PFSK-1 (cell line): ENCODE data around the gene C10orf62.

Experiments
- FOXP2 ChIP-seq: optimal IDR thresholded peaks from 2 replicates; pipeline ENCODE3; 2011; ENCODE audit warnings: borderline replicate concordance, control low read depth, inconsistent platforms; ENCODE audit not compliant: insufficient read depth; ENCODE audit errors: extremely low read length, extremely low read depth
- POLR2AphosphoS5 ChIP-seq: IDR thresholded peaks from 2 replicates; pipeline ENCODE4 v1.6.1; 2012; ENCODE audit warnings: low read depth, mild to moderate bottlenecking, control low read depth, low read length, moderate library complexity
- SIN3A ChIP-seq: IDR thresholded peaks from 2 replicates; pipeline ENCODE4 v1.6.1; 2012; ENCODE audit warnings: mild to moderate bottlenecking, low read length, moderate library complexity, borderline replicate concordance; ENCODE audit not compliant: insufficient read depth
- TAF1 ChIP-seq: IDR thresholded peaks from 2 replicates; pipeline ENCODE4 v1.6.1; 2012; ENCODE audit warnings: low read length, control low read depth, borderline replicate concordance; ENCODE audit not compliant: insufficient read depth
- TF ChIP-seq, protein P1 (sequence below), 2 experiments: IDR thresholded peaks; 2 replicates each; pipeline versions ENCODE4 v1.6.1 to v1.8.0; 2011 to 2012; ENCODE audit warnings: low read depth in 2 of 2, low read length in 2 of 2, control low read depth in 1 of 2, inconsistent platforms in 1 of 2, mild to moderate bottlenecking in 1 of 2, moderate library complexity in 1 of 2; ENCODE audit not compliant: insufficient read depth in 1 of 2

C10orf62 gene

DNA sequence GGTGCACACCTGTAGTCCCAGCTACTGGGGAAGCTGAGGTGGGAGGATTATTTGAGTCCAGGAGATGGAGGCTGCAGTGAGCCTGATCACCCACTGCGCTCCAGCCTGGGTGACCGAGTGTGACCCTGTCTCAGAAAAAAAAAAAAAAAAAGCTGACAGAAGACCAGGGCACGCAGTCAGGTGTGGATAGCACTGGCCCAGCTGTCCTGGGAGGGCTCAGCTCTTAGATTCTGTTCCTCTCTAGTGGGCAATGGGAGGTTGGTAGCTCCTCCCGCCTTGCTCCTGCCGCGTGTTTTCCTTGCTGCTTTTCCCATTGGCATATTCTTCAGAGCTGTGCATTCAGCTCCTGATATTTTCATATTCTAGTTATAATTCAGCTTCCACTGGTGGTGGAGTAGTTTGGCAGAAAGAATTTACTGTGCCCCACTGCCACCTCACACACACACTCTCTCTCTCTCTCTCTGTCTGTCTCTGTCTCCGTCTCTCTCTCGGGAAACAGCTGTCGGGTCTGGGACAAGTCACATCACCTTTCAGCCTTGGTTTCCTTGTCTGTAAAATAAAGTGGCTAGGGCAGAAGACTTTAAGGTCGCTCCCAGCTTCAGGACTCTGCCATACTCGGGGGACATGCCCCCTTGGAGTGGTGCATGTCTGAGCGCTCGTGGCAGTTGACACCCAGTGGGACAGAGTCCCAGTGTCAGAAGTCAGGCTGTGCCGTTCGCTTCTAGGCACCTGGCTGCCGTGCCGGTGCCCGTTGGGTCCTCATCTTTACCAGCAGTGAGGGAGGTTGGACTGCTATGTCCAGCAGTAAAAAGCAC lies 42.9 kb upstream of the C10orf62 start:
- TF ChIP-seq SIN3A (no peak), TAF1 (no peak), POLR2AphosphoS5 (no peak), FOXP2 (no peak)
- TF ChIP-seq, protein P1, sequence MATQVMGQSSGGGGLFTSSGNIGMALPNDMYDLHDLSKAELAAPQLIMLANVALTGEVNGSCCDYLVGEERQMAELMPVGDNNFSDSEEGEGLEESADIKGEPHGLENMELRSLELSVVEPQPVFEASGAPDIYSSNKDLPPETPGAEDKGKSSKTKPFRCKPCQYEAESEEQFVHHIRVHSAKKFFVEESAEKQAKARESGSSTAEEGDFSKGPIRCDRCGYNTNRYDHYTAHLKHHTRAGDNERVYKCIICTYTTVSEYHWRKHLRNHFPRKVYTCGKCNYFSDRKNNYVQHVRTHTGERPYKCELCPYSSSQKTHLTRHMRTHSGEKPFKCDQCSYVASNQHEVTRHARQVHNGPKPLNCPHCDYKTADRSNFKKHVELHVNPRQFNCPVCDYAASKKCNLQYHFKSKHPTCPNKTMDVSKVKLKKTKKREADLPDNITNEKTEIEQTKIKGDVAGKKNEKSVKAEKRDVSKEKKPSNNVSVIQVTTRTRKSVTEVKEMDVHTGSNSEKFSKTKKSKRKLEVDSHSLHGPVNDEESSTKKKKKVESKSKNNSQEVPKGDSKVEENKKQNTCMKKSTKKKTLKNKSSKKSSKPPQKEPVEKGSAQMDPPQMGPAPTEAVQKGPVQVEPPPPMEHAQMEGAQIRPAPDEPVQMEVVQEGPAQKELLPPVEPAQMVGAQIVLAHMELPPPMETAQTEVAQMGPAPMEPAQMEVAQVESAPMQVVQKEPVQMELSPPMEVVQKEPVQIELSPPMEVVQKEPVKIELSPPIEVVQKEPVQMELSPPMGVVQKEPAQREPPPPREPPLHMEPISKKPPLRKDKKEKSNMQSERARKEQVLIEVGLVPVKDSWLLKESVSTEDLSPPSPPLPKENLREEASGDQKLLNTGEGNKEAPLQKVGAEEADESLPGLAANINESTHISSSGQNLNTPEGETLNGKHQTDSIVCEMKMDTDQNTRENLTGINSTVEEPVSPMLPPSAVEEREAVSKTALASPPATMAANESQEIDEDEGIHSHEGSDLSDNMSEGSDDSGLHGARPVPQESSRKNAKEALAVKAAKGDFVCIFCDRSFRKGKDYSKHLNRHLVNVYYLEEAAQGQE (IDR thresholded peaks at IDR 0.05; ENCODE audit: insufficient read depth in 1 of 2, low read depth in 2 of 2, low read length in 2 of 2): no peak

- TF ChIP-seq POLR2AphosphoS5 (no peak), SIN3A (no peak), TAF1 (no peak), FOXP2 (no peak)
- TF ChIP-seq, protein P1 (IDR thresholded peaks at IDR 0.05; ENCODE audit: insufficient read depth in 1 of 2, low read depth in 2 of 2, low read length in 2 of 2): no peak
These were observed 42.3 kb upstream of the C10orf62 start for GRCh38 chr10:97547271-97547600.

GRCh38 chr10:97547962-97548361 lies 41.6 kb upstream of the C10orf62 start:
- TF ChIP-seq, protein P1 (IDR thresholded peaks at IDR 0.05; ENCODE audit: insufficient read depth in 1 of 2, low read depth in 2 of 2, low read length in 2 of 2): no peak
- no peak for TF ChIP-seq TAF1

GRCh38 chr10:97548828-97549455 lies 40.6 kb upstream of the C10orf62 start:
- TF ChIP-seq SIN3A: no peak
- TF ChIP-seq POLR2AphosphoS5: no peak
- TF ChIP-seq, protein P1 (IDR thresholded peaks at IDR 0.05; ENCODE audit: insufficient read depth in 1 of 2, low read depth in 2 of 2, low read length in 2 of 2): no peak
- no peak for TF ChIP-seq FOXP2
- TF ChIP-seq TAF1: no peak
